Measurements from ENCODE around the gene EIF4G3. TPM values are rescaled to one million over a fixed set of nuclear protein-coding genes. Genes with fewer than 3 reads are reported as not detected.

The EIF4G3 gene
- total RNA-seq, 4 donors from 2014 or later: 48.6 to 73.6 (median 57.9) TPM

GRCh38 chr1:20870718-20871117 is 306.0 kb downstream of the EIF4G3 start:
- Histone ChIP-seq H3K36me3 (peaks cover 0 to 19% of the 10 kb centered on the region in 2 donors), H3K4me1 (peaks cover 0 to 22% (median 5%) of the 10 kb centered on the region in 3 donors), H3K4me3 (no peak overlapping the region), H3K9me3 (no peaks in the 10 kb centered on the region), H3K27me3 (no peaks in the 10 kb centered on the region), H3K27ac (no peak overlapping the region)
- 79 to 90% methylated on average over 1 of the region's 1 CpG for WGBS, 2 donors (ENCODE audit: low coverage in 1 of 2)
- TF ChIP-seq POLR2A (IDR thresholded peaks at IDR 0.05): no peak
- TF ChIP-seq POLR2AphosphoS5 (IDR thresholded peaks at IDR 0.05): no peak
- no peak for TF ChIP-seq EP300 (IDR thresholded peaks at IDR 0.05)
- TF ChIP-seq, protein P1, sequence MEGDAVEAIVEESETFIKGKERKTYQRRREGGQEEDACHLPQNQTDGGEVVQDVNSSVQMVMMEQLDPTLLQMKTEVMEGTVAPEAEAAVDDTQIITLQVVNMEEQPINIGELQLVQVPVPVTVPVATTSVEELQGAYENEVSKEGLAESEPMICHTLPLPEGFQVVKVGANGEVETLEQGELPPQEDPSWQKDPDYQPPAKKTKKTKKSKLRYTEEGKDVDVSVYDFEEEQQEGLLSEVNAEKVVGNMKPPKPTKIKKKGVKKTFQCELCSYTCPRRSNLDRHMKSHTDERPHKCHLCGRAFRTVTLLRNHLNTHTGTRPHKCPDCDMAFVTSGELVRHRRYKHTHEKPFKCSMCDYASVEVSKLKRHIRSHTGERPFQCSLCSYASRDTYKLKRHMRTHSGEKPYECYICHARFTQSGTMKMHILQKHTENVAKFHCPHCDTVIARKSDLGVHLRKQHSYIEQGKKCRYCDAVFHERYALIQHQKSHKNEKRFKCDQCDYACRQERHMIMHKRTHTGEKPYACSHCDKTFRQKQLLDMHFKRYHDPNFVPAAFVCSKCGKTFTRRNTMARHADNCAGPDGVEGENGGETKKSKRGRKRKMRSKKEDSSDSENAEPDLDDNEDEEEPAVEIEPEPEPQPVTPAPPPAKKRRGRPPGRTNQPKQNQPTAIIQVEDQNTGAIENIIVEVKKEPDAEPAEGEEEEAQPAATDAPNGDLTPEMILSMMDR (IDR thresholded peaks at IDR 0.05): no peak
- no peak for ATAC-seq

DNA sequence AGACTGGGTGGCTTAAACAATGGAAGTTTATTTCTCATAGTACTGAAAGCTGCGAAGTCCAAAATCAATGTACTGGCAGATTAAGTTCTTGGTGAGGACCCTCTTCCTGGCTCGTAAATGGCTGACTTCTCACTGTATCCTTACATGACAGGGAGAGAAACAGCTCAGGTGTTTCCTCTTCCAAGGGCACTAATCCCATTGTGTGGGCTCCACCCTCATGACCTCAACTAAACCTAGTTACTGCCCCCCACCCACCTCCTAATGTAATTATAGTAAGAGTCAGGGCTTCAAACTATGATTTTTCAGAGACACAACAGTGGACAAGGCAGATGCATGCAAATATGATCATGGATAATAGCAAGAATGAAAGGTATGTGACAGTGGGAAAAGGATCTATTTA is 308.4 kb downstream of the EIF4G3 start:
- TF ChIP-seq POLR2A (IDR thresholded peaks at IDR 0.05) (no peak), EP300 (IDR thresholded peaks at IDR 0.05) (no peak), POLR2AphosphoS5 (IDR thresholded peaks at IDR 0.05) (no peak)
- TF ChIP-seq, protein P1 (IDR thresholded peaks at IDR 0.05): no peak
- 95 to 100% methylated on average over 1 to 2 of the region's 2 CpGs for WGBS, 2 donors (ENCODE audit: low coverage in 1 of 2)
- Histone ChIP-seq H3K9me3 (no peaks in the 10 kb centered on the region), H3K27ac (no peak overlapping the region), H3K4me1 (peaks cover 0 to 22% (median 5%) of the 10 kb centered on the region in 3 donors), H3K27me3 (no peaks in the 10 kb centered on the region), H3K36me3 (peaks cover 0 to 18% of the 10 kb centered on the region in 2 donors), H3K4me3 (no peak overlapping the region)
- no peak for ATAC-seq

GRCh38 chr1:20867847-20868246 is 308.9 kb downstream of the EIF4G3 start:
- Histone ChIP-seq H3K4me1 (peaks cover 0 to 22% (median 5%) of the 10 kb centered on the region in 3 donors), H3K9me3 (no peaks in the 10 kb centered on the region), H3K36me3 (peaks cover 0 to 20% of the 10 kb centered on the region in 2 donors), H3K4me3 (no peak overlapping the region), H3K27me3 (no peaks in the 10 kb centered on the region), H3K27ac (no peak overlapping the region)
- TF ChIP-seq EP300 (IDR thresholded peaks at IDR 0.05) (no peak), POLR2A (IDR thresholded peaks at IDR 0.05) (no peak)
- TF ChIP-seq, protein P1 (IDR thresholded peaks at IDR 0.05): no peak
- no peak for ATAC-seq

GRCh38 chr1:20867062-20867461 is 309.6 kb downstream of the EIF4G3 start:
- Histone ChIP-seq H3K27me3 (no peaks in the 10 kb centered on the region), H3K36me3 (peaks cover 0 to 28% of the 10 kb centered on the region in 2 donors), H3K27ac (no peak overlapping the region), H3K9me3 (no peaks in the 10 kb centered on the region), H3K4me1 (peaks cover 0 to 22% (median 5%) of the 10 kb centered on the region in 3 donors), H3K4me3 (no peak overlapping the region)
- 17% methylated on average over 1 of the region's 1 CpG; no CpG with 5 or more reads in 1 of the 2 donors for WGBS, 2 donors (ENCODE audit: low coverage in 1 of 2)
- ATAC-seq: no peak
- TF ChIP-seq EP300 (IDR thresholded peaks at IDR 0.05): no peak
- no peak for TF ChIP-seq POLR2AphosphoS5 (IDR thresholded peaks at IDR 0.05)

DNA sequence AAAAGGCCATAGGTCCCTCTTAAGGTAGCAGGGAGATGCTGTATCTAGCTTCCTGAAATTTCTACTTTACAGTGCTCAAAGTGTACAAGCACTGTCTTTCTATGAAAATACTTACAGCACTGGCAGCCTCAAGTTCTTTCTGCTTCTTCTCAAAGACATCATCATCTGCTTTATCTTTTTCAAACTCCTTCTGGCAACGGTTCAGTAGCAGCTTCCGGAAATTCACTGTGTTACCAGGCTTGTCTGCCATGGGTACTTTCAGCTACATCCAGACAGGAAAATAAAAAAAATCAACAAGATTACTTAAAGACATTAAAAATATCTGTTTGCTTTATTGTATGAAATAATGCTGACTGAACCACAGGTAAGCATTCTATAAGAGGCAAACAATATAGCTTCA is 311.7 kb downstream of the EIF4G3 start:
- TF ChIP-seq POLR2A (IDR thresholded peaks at IDR 0.05) (no peak), POLR2AphosphoS5 (IDR thresholded peaks at IDR 0.05) (no peak), EP300 (IDR thresholded peaks at IDR 0.05) (no peak)
- TF ChIP-seq, protein P1 (IDR thresholded peaks at IDR 0.05): no peak
- H3K36me3 ChIP-seq: peaks cover 0 to 49% of the 10 kb centered on the region in 2 donors
- H3K4me1 ChIP-seq: peaks cover 0 to 22% (median 5%) of the 10 kb centered on the region in 3 donors
- H3K4me3 ChIP-seq: no peak overlapping the region
- H3K9me3 ChIP-seq: no peaks in the 10 kb centered on the region
- 65% methylated on average over 2 of the region's 2 CpGs for WGBS, 2 donors (ENCODE audit: low coverage in 1 of 2)
- no peak overlapping the region for H3K27ac ChIP-seq
- no peaks in the 10 kb centered on the region for H3K27me3 ChIP-seq
- ATAC-seq: no peak

Measured in gastroesophageal sphincter (tissue), 4 donors.